ENCODE measurements around the gene F9.
"Not testable (repeated sequence)": the region's sequence is repeated elsewhere in the genome, so short reads cannot be mapped to it uniquely, and the experiment has no call there.

The F9 gene

DNA sequence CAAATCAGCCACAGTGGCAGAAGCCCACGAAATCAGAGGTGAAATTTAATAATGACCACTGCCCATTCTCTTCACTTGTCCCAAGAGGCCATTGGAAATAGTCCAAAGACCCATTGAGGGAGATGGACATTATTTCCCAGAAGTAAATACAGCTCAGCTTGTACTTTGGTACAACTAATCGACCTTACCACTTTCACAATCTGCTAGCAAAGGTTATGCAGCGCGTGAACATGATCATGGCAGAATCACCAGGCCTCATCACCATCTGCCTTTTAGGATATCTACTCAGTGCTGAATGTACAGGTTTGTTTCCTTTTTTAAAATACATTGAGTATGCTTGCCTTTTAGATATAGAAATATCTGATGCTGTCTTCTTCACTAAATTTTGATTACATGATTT lies at the start of gene F9:
TSS of gene F9 (plus strand) at position 190 of the 400 bp plus-strand sequence. CDS start at position 216, 26 bp downstream.
- DNase-seq (ENCODE audit: low read depth in 3 of 3, low spot score in 1 of 3) = no peak

DNA sequence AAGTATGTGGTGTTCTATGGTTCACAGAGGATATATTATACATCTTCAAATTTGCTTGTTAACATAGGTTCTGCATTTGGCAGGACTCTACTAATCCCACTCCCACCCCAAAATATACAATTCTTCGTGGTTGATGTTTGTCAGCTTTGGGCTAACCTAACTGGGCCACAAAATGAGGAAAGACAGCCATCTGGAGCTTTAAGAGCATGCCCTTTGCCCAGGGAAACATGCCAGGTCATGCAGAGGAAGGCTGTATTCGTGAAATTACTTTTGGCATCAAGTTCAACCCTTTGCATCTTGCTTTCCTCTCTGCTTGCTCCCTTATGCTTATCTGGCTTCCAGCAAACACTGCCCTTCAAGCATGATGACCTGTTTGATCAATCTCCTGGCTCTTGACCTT lies 46.8 kb upstream of the F9 start:
- no peak for DNase-seq (ENCODE audit: low read depth in 3 of 3, low spot score in 1 of 3)

DNA sequence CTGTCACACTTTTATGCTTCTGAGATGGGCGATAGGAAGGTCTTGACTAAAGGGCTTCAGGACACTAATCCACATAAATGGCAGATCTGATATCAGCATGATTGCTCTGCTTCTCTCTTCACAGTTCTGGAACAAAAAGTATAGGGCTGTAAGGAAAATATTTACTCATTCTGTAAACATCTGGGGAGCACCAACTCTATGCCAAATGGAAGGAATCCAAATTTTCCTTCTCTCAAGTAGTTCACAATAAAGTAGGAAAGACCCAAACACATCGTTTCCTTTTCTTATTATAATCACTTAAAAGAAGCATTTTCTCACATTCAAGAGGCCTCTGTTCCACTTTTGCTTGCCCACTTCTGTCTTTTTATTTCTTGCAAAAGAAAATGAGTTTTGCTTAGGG lies 45.9 kb upstream of the F9 start:
- DNase-seq (ENCODE audit: low read depth in 3 of 3, low spot score in 1 of 3) = no peak

DNA sequence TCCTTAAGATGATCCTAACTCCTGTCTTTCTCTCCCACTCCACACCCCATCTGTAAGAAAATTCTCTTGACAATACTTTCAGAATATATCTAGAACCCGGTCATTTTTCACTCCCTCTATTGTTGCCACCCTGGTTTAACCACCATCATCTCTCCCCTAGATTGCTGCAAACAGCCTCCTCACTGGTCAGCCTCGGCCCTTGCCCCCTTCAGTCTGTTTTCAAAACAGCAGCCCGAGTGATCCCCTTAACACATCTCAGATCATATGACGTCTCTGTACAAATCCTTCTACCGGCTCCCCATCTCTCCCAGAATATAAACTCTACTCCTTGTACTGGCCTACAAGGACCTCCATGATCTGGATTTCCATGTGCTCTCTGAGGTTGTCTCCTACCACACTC lies 35.2 kb upstream of the F9 start:
- DNase-seq (ENCODE audit: low read depth in 3 of 3, low spot score in 1 of 3) = no peak

DNA sequence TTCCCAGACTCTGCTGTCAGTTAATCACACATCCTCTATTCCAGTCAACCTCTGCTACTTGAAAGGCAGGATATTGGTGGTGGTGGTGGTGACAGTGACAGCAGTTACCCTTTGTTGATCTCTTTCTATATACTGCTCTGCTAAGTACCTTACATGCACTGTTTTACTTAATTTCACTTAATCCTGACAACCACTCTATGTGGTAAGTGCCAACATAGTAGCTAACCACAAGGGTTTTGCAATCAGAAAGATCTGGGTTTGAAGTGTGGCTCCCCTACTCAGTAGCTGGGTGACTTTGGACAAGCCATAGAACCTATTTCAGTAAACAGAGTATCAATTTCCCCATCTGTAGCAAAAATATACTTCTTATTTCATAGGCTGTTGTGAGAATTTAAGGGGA lies 24.2 kb upstream of the F9 start:
- no peak for DNase-seq (ENCODE audit: low read depth in 3 of 3, low spot score in 1 of 3)

DNA sequence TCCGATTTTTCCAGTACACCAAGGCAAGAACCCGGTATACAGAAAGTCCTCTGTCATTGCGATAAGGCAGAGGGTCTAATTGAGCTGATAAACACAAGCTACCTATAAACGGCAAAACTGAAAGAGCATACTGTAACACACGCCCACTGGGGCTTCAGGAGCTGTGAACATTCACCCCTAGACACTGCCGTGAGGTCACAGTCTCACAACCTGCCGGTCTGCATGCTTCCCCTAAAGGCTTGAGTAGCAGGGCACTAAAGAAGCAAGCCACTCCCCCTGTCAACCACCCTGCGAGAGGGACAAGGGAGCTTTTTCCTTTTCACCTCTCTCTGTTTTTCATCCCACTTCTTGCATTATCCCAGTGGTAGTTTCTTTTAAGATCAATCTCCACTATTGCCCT lies 22.4 kb upstream of the F9 start:
- no peak for DNase-seq (ENCODE audit: low read depth in 3 of 3, low spot score in 1 of 3)

DNA sequence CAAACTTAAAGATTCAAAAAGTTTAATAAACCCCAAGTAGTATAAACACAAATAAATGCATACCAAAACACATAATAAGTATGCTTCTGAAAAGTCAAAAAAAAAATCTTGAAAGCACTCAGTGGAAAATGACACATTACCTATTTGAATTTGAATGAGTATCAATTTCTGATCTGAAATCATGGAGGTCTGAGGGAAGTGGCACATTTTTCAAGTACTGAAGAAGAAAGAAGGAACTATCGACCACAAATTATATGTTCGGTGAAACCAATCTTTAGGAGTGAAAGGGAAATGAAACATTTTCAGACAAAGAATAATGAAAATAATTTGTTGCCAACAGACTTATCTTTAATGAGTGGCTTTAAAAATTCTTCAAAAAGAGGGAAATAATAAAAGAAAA lies 12.1 kb upstream of the F9 start:
- DNase-seq (ENCODE audit: low read depth in 3 of 3, low spot score in 1 of 3) = no peak

DNA sequence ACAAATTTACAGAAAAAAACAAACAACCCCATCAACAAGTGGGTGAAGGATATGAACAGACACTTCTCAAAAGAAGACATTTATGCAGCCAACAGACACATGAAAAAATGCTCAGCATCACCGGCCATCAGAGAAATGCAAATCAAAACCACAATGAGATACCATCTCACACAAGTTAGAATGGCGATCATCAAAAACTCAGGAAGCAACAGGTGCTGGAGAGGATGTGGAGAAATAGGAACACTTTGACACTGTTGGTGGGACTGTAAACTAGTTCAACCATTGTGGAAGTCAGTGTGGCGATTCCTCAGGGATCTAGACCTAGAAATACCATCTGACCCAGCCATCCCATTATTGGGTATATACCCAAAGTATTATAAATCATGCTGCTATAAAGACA lies 1.7 kb upstream of the F9 start:
- not testable (repeated sequence) for DNase-seq (ENCODE audit: low read depth in 3 of 3, low spot score in 1 of 3)

DNA sequence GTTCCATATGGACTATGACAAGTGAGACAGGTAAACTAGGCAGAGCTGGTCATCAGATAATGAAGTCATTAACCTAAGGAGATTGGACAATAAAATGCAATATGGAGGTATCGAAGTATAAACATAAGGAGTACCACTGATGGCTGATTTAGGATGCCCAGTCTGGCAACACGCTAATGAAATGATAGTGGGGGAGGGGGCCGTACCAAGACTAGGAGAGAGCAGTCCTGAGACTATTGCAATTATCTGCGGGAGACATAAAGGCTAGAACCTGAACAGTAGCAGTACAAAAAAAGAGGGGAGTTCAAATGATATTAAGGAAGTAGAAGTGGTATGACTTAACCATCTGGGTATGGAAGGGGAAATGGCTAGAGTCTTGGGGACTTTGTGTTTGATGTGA lies 2.3 kb downstream of the F9 start:
- DNase-seq (ENCODE audit: low read depth in 3 of 3, low spot score in 1 of 3) = no peak

DNA sequence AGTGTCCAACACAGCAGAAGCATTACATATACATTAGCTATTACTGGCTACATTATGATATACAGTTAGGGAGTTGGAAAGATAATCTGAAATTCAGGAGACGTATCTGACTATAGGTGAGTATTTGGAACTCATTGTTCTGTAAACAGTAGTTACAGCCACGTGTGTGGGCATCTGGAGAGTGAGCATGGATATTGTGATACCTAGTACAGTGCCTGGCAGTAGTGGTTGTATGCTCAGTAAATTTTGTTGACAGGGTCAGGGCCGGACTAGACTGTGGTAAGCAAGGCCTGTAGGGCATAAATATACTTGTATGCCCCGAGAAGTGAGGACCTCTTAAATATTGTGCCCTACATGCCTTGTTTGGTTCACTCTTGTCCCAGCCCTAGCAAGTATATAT lies 2.9 kb downstream of the F9 start:
- DNase-seq (ENCODE audit: low read depth in 3 of 3, low spot score in 1 of 3) = no peak

DNA sequence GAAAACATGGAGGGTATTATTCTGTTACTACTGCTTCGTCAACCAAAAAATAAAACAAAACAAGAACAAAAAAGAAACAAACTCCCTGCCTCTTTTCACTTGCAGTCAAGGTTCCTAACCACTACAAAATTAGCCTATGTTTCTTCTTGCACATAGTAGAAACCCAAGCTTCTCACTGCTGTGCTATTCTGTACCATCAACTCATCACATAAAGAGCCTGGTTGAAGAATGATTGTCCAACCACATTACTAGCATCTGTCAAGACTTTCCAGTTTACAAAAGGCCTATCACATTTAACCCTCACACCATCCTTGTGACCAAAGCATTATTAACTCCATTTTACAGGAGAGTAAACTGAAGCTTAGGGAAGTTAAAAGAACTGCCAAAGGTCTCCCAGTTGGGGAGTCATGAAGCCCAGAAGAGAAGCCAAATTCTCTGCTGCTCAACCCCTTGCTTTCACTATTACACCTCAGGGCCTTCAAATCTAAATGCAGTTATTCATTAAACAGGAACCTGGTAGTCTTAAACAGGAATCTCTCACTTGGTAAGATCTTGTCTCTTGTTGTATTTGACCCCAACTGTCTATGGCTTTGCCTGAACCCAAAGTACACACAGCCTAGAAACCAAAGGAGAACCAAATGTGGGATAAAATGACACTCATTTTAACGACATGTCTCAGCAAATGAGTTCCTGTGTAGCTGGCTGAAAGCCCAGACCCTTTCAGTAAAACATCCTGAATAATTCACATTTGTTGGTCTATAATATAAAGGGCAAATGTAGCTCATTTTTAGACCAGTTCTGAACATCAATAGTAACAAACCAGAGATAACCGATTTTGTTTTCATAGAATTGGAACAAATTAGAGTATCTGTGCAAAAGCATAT lies 8.6 kb downstream of the F9 start:
- no peak for DNase-seq (ENCODE audit: low read depth in 3 of 3, low spot score in 1 of 3)

DNA sequence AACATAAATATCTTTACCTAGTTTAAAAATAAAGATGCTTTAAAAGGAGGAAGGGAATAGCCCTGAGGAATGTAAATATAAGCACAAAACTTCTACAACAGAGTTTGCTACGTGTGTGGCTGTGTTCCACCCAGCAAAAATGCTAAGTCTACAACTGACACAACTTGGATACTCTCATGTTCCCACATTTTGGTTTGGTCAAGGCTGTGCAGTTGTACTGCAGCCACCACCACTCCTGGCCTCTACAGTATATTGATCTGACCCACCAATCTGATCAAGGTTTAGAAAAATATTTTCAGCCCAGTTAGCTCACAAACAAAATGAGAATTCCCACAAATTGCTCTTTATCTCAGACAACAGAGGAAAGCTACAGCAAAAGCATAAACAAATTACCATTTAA lies 12.1 kb downstream of the F9 start:
- no peak for DNase-seq (ENCODE audit: low read depth in 3 of 3, low spot score in 1 of 3)

DNA sequence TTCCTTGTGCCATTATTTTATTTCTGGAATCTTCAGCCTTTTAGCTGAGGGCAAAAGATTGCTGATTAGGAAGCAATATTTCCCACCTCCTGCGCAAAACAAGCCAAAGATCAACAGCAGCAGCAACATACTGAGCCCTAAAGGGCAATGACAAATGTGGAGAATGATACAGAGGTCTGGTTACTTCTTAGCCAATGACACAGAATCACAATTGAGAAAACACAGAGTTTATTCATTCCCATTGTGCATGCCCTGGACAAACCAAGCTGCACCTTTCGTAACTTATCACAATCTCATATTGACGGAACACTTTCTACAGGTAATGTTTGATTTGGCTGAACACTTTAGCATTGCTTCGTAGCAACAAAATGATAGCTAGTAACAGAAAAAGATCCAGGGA lies 13.4 kb downstream of the F9 start:
- DNase-seq (ENCODE audit: low read depth in 3 of 3, low spot score in 1 of 3) = no peak

DNA sequence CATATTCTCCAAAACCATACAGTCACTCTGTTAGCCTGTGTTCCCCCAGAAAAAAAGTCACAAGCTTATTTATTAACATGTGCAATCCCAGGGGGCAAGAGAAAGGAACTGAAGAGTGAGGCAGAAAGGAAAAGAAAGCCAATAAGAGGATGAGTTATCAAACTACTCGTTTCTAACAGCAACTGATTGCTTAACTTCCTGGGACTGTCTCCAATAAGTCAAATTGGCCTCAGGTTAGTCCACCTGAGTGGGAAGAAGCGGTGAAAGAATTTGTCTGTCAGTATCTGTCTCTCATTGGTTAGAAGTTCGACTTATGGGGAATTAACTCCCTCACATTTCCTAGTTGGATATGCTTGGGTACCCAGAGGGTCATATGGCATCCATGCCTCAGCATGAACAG lies 14.1 kb downstream of the F9 start:
- no peak for DNase-seq (ENCODE audit: low read depth in 3 of 3, low spot score in 1 of 3)

DNA sequence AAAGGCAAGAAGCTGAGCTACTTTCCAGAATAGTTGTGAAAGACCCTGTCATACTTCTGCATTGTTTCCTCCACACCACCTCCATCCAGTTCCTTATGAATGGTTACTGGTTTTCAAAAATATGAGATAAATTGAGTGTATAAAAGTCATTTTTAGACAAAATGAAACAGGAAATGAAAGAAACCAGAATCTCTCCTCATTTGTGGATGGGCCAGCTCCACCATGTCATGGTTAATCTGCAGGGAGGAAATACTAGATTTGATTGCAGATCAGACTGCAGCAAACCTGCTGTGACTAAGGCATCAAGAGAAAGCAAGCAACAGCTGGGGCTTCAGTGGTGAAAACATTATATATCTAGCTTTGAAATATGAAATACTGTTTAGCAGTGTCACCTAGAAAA lies 23.8 kb downstream of the F9 start:
- no peak for DNase-seq (ENCODE audit: low read depth in 3 of 3, low spot score in 1 of 3)

DNA sequence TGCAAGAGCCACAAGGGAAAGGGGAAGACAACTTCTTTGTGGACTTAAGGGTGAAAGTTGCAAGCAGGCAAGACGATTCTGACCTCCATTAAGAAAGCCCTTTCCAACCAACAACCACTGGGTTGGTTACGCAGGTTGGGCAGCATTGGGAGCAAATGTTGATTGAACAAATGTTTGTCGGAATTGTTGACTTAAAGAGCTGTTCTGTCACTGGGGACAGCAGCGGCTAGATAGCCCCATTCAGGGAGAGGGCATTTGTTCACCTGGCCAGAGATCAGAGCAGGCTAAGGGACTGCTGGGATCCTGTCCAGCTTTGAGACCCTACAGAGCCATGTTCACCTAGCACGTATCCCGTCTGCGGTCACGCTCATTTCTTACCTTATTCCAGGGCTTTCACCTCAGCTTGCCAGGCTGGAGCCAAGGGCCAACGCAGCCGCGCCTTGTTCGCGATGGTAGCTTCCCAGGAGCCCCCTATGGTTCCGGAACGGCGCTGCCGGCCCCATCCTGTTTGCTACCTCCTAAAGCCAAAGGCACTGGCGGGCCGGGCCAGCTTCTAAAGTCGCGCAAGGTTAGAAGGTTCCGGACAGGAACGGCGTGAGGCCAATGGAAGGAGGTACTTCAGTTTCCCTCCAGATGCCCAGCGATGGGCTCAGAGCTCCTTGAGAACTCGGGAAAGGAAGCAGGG lies 24.6 kb downstream of the F9 start:
- DNase-seq (ENCODE audit: low read depth in 3 of 3, low spot score in 1 of 3) = no peak

DNA sequence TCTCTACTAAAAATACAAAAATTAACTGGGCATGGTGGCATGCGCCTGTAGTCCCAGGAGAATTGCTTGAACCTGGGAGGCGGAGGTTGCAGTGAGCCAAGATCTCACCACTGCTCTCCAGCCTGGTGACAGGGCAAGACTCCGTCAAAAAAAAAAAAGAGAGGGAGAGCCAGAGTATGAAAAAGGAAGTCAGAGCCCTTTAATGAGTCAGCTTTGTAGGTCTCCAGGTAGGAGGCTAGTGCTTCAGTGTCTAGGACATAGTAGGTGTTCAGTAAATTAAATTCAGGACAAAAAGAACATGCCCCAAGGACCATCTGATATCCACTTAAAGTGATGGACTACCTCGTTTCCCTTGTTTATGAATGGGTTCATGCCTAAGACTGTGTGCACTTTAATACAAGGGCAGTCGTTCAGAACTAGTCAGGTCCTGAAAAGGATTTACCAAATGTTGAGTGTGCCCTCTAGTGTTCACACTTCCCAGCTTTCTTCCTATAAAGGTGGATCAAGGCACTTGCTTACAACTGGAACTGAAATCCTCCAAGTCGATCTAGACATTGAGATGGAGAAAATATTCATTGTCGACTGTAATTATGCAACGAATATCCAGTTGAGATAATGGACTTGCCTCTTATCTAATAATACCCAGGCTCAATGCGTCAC lies 29.0 kb downstream of the F9 start:
- no peak for DNase-seq (ENCODE audit: low read depth in 3 of 3, low spot score in 1 of 3)

DNA sequence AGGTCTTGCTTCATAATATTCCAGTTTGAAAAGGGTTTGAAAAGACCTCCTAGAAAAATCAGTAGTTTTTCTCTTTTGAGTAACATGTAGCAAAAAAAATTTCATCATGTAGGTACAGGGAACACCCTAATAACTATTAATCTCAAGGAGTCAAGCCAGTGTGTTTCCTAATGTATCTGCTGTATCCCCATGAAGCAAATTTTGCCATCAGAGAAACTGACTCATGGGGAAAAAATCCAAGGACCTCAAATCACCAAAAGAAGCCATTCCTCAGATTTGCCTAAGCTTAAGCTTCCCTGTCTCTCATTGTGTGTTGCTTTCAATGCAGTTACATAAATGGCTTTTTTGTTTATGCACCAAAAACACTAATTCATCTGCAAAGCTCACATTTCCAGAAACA lies 29.7 kb downstream of the F9 start:
- DNase-seq (ENCODE audit: low read depth in 3 of 3, low spot score in 1 of 3) = no peak

DNA sequence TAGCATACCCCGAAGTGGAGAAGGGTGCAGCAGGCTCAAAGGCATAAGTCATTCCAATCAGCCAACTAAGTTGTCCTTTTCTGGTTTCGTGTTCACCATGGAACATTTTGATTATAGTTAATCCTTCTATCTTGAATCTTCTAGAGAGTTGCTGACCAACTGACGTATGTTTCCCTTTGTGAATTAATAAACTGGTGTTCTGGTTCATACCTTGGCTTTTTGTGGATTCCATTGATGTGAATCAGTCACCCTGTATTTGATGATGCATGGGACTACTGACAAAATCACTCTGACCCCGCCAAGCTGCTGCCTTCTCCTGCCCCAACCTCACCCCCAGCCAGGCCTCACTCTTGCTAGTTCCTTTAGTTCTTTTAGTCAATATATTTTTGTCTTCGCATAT lies 32.7 kb downstream of the F9 start:
- no peak for DNase-seq (ENCODE audit: low read depth in 3 of 3, low spot score in 1 of 3)

DNA sequence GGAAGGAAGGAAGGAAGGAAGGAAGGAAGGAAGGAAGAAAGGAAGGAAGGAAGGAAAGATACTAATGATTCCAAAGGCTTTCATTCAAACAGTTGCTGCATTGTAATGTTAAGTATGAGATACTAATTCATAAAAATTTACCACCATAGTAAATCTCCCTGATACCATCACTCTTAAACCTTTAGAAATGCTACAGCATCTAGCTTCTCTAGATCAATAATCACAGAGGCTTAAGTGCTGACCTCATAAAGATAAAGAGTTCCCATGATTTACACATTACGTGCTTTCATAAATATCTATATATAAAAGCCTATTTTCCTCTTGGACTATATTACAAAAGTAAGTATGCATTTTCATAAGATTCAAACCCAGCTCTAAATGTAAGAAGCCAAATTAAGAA lies 36.4 kb downstream of the F9 start:
- DNase-seq (ENCODE audit: low read depth in 3 of 3, low spot score in 1 of 3) = no peak

DNA sequence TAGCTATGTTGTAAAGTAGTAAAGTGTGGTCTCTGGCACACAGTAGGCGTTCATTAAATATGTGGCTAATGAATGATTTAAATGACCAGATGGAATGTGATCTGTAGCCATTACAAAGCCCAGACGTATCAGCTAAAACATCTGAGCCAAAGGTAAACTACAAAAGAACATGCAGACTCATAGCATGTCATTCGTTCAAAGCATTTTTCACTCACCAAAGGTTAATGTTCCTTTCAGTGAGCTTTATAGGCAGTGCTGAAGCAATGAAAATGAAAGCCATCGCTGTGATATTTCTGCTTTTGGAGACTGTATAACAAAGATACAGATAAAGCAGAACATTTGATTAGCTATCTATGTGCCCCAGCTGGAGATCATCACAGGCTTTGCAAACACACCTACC lies 50.5 kb downstream of the F9 start:
- no peak for DNase-seq (ENCODE audit: low read depth in 3 of 3, low spot score in 1 of 3)

DNA sequence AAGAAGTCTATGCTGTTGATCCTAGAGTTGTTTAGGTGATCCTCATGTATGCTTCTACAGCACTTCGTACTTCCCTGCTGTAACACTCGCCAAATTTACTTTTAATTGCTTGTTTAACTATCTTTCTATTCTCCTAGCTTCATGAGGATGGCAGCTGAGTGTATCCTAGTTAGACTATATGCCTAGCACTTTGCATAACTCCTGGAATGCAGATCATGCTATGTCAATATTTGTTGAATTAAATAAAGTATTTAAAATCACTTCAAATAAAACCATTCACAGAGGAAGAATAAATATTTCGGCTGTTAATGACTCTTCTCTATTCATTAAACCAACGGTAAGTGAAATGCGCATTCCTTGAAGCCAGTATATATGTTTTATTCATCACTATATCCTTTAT lies 55.1 kb downstream of the F9 start:
- no peak for DNase-seq (ENCODE audit: low read depth in 3 of 3, low spot score in 1 of 3)
